Measurements from ENCODE around the gene SLC18A2. TPM values are rescaled to one million over a fixed set of nuclear protein-coding genes. Genes with fewer than 3 reads are reported as not detected.

The SLC18A2 gene
- total RNA-seq (2021; fragmentation: NEBNext Ultra II Directional; extraction: Animal tissue kit (Norgen Biotek cat#: 25700)) (6.7 and 7.0 TPM in 2 replicates), polyA plus RNA-seq (2011; rRNA removed) (5.2 and 6.5 TPM in 2 replicates), polyA minus RNA-seq (2011; rRNA and poly(A)+ RNA removed) (11.4 and 15.2 TPM in 2 replicates)
- polyA plus RNA-seq (2011; cell fraction: cytosol; rRNA removed): 5.9 TPM
- polyA plus RNA-seq (2011; cell fraction: nucleus; rRNA removed): 11.2 TPM
- polyA plus RNA-seq (2012, experiment 1 of 2): 4.8 to 5.6 TPM (median 5.3 TPM) in 4 replicates
- polyA plus RNA-seq (2012, experiment 2 of 2): 0.92 TPM
- polyA plus RNA-seq (2013, experiment 1 of 2): 8.1 TPM
- 8.1 TPM for polyA plus RNA-seq (2013, experiment 2 of 2)
- 3.7 TPM for polyA minus RNA-seq (2011; cell fraction: cytosol; rRNA and poly(A)+ RNA removed)
- polyA minus RNA-seq (2011; cell fraction: nucleus; rRNA and poly(A)+ RNA removed): 5.7 TPM
- long read RNA-seq, experiment 1, partial matches to known transcripts: 1 of 6 reads
- long read RNA-seq, experiment 1, other reads (novel, unspliced or antisense): 4 of 6 reads
- long read RNA-seq, experiment 2, partial matches to known transcripts: 1 of 1 reads
- long read RNA-seq, experiment 2, other reads (novel, unspliced or antisense): 0 of 1 reads

DNA sequence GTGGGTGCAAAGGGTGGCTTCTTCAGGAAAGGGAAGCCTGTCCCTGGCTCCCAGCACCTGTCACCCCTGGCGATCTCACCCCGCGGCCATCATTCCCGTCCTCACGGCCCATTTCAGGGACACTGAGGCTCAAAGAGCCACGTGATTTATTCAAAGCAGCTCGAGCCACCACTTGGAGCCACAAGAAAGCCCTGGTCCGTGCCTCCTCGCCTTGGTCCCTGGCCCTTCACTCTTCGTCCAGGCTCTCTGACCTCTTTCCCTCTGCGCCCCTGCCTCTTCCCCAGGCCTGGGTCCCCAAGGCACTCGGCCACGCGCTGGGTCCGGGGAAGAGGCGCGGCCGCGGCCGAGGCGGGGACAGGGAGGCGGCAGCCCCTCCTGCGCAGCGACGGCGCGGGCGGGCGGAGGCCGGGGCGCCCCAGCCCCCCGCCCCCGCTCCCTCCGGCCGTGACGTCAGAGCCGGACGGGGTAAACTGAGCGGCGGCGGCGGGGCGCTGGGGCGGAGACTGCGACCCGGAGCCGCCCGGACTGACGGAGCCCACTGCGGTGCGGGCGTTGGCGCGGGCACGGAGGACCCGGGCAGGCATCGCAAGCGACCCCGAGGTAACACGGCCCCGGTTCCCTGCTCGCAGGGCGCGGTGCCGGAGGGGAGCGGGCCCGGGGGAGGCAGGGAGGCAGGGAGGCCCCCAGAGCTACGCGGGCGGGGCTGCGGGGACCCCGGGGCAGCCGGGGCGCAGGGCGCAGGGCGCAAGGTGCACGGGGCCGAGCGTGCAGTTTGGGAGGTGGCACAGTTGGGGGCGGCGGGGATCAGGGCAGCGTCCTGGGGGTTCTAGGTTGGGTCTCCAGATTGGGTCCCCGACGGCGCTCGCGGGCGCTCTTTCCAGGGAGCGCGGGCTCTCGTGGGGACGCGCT lies at the start of gene SLC18A2:
Gene SLC18A2, plus strand, starts transcription at position 494 of the 909 bp plus-strand sequence. CDS start 580 bp downstream, outside the sequence.
- H3K4me3 ChIP-seq (ENCODE audit: extremely low read depth in 1 of 4, insufficient read depth in 2 of 4, low read depth in 3 of 4, low read length in 4 of 4): peak within 1 kb of the TSS; percentile 64 to 87 (median 66)
- H3K18ac ChIP-seq (ENCODE audit: extremely low read depth, low read length): peak within 1 kb of the TSS; percentile 96
- peak within 1 kb of the TSS; percentile 93; the same call in 1 of the 2 replicates for H2AFZ ChIP-seq (ENCODE audit: low read length)
- CTCF ChIA-PET (ENCODE audit: partially characterized antibody): interaction anchor here (1.0 to 3.0 kb wide), 8 partner anchors 11 to 212 kb away, joined by 3 to 14 read pairs (median 6); no protein-coding TSS in a partner anchor
- H3K79me1 ChIP-seq (ENCODE audit: low read depth, low read length): no peaks in the 10 kb centered on the region
- no peak within 1 kb of the TSS for H3K23ac ChIP-seq (ENCODE audit: insufficient read length)
- H3K27me3 ChIP-seq (replicated peaks in 1 of 4; ENCODE audit: control insufficient read depth in 3 of 4, extremely low read depth in 1 of 4, insufficient read depth in 3 of 4, low read length in 3 of 4): peaks cover 2 to 24% (median 14%) of the 10 kb centered on the region in 4 experiments
- H3K4me1 ChIP-seq (replicated peaks in 1 of 4; ENCODE audit: control insufficient read depth in 3 of 4, insufficient read depth in 4 of 4, low read length in 3 of 4): peaks cover 0 to 6% (median 3%) of the 10 kb centered on the region in 4 experiments; a peak in 5 of 7 replicates
- no peaks in the 10 kb centered on the region for H3K9me3 ChIP-seq (ENCODE audit: insufficient read depth in 2 of 2, low read depth in 1 of 2, low read length in 1 of 2)
- POLR2A ChIA-PET (ENCODE audit: partially characterized antibody): interaction anchor here (0.6 to 1.5 kb wide), 2 partner anchors 17 to 495 kb away, joined by 3 to 5 read pairs; no protein-coding TSS in a partner anchor
- peak within 1 kb of the TSS; percentile 71 for H4K91ac ChIP-seq (replicated peaks; ENCODE audit: insufficient read length, low read length)
- no peak for FAIRE-seq
- peaks cover 11% of the 10 kb centered on the region; the same call in 1 of the 2 replicates for H3K23me2 ChIP-seq (ENCODE audit: low read depth, low read length)
- H3K4ac ChIP-seq (replicated peaks; ENCODE audit: insufficient read length, low read depth, low read length): no peak within 1 kb of the TSS
- no peaks in the 10 kb centered on the region for H3K79me2 ChIP-seq (ENCODE audit: control insufficient read depth in 1 of 2, insufficient read depth in 2 of 2, low read length in 2 of 2)
- peak within 1 kb of the TSS; percentile 82 for H2BK120ac ChIP-seq (replicated peaks; ENCODE audit: low read depth, low read length)
- peak within 1 kb of the TSS; percentile 98; the same call in 1 of the 2 replicates for H2BK15ac ChIP-seq (ENCODE audit: low read length)
- peak within 1 kb of the TSS in 2 of 4 experiments; percentile 14 to 34; a peak in 3 of 7 replicates for H3K9ac ChIP-seq (replicated peaks in 1 of 4; ENCODE audit: extremely low read depth in 1 of 4, low read depth in 3 of 4, low read length in 3 of 4)
- no peak within 1 kb of the TSS; the same call in 1 of the 2 replicates for H3K27ac ChIP-seq (ENCODE audit: low read depth, low read length)
- no peak within 1 kb of the TSS; the same call in 1 of the 2 replicates for H2BK5ac ChIP-seq (ENCODE audit: low read depth, low read length)
- peak within 1 kb of the TSS; percentile 84; the same call in 1 of the 2 replicates for H2BK12ac ChIP-seq (ENCODE audit: low read depth, low read length)
- H4K8ac ChIP-seq (ENCODE audit: extremely low read depth, insufficient read depth, low read length): peak within 1 kb of the TSS; percentile 89
- no peak within 1 kb of the TSS for H3K56ac ChIP-seq (replicated peaks; ENCODE audit: insufficient read length, low read depth, low read length)
- H4K5ac ChIP-seq (ENCODE audit: insufficient read length, low read depth, low read length): peak within 1 kb of the TSS; percentile 39
- no peak within 1 kb of the TSS for H2AK5ac ChIP-seq (ENCODE audit: low read depth, low read length)
- 1% methylated on average over 31 of the region's 93 CpGs; no CpG with 5 or more reads in 1 of the 2 experiments for WGBS, 2 experiments (ENCODE audit: extremely low coverage in 1 of 2, insufficient coverage in 1 of 2, insufficient read length in 1 of 2, insufficient replicate concordance in 2 of 2, low coverage in 1 of 2, low lambda C conversion rate in 2 of 2, missing lambda C conversion rate in 1 of 2)
- no peaks in the 10 kb centered on the region for H3K36me3 ChIP-seq (ENCODE audit: control insufficient read depth in 2 of 4, insufficient read depth in 4 of 4, low read length in 3 of 4)
- DNase-seq (ENCODE audit: low read depth in 1 of 2, low spot score in 2 of 2): peak in 1 of 2 experiments; percentile 78
- H4K20me1 ChIP-seq (replicated peaks in 1 of 2; ENCODE audit: control insufficient read depth in 1 of 2, insufficient read depth in 2 of 2, low read length in 2 of 2): no peaks in the 10 kb centered on the region
- H3K14ac ChIP-seq (ENCODE audit: insufficient read length): no peak within 1 kb of the TSS
- no peak within 1 kb of the TSS for H2BK20ac ChIP-seq (ENCODE audit: low read length)
- H3K4me2 ChIP-seq (ENCODE audit: insufficient read depth in 1 of 2, low read depth in 2 of 2, low read length in 2 of 2): peak within 1 kb of the TSS; percentile 55 to 95
- 0 out of 2 replicates have a peak, but pooled peaks have one; percentile 2 for TF ChIP-seq BACH1 (IDR thresholded peaks at IDR 0.05; ENCODE audit: low read length)
- TF ChIP-seq TAF7 (optimal IDR thresholded peaks at IDR 0.05; ENCODE audit: borderline replicate concordance, low read depth, low read length): peak; percentile 9
- no peak for TF ChIP-seq RXRA (IDR thresholded peaks at IDR 0.05; ENCODE audit: insufficient read depth, low read depth, low read length)
- peak; percentile 90 for TF ChIP-seq EGR1 (IDR thresholded peaks at IDR 0.05; ENCODE audit: borderline replicate concordance, low read depth, low read length)
- TF ChIP-seq PHF8 (conservative IDR thresholded peaks at IDR 0.05; ENCODE audit: low read depth, low read length): peak; percentile 72
- TF ChIP-seq SP2 (IDR thresholded peaks at IDR 0.05; ENCODE audit: low read length): no peak
- TF ChIP-seq CREB1 (IDR thresholded peaks at IDR 0.05): peak; percentile 58; the same call in 1 of the 2 replicates
